Kidney epithelial cell (primary cell): ENCODE measurements around the gene SORCS2. TPM values are rescaled to one million over a fixed set of nuclear protein-coding genes. Genes with fewer than 3 reads are reported as not detected.

Source experiments
- DNase-seq: peaks from one replicate; pipeline ENCODE4 v3.0.0-alpha.2; 2010; ENCODE audit warnings: low read depth
- H3K27me3 ChIP-seq: 2 replicates; pipeline ENCODE4 v1.6.0; 2011; ENCODE audit warnings: low read length; ENCODE audit not compliant: control insufficient read depth, insufficient read depth
- H3K36me3 ChIP-seq: 2 replicates; pipeline ENCODE4 v1.5.1; 2011; ENCODE audit warnings: low read length; ENCODE audit not compliant: control insufficient read depth, insufficient read depth
- H3K4me3 ChIP-seq: 2 replicates; pipeline ENCODE4 v1.5.1; 2011; ENCODE audit warnings: low read depth, mild to moderate bottlenecking, control low read depth, low read length
- total RNA-seq: library from RNA; depleted of rRNA; stranded (reverse); fragments of >200 nt; gene quantifications from 2 replicates; pipeline ENCODE4 v1.2.3, GENCODE V29; 2015
- TF ChIP-seq, protein P1 (sequence below): IDR thresholded peaks from 2 replicates; pipeline ENCODE4 v1.5.1; 2011; ENCODE audit warnings: mild to moderate bottlenecking, moderate library complexity, low read length, control low read depth, inconsistent platforms; ENCODE audit not compliant: insufficient read depth, poor library complexity, severe bottlenecking

SORCS2 gene
- total RNA-seq, 1 donor from 2014 or later = 1.4 TPM

- H3K36me3 ChIP-seq = no peaks in the 10 kb centered on the region
- DNase-seq = no peak
- H3K27me3 ChIP-seq = peaks cover 13% of the 10 kb centered on the region
- TF ChIP-seq, protein P1, sequence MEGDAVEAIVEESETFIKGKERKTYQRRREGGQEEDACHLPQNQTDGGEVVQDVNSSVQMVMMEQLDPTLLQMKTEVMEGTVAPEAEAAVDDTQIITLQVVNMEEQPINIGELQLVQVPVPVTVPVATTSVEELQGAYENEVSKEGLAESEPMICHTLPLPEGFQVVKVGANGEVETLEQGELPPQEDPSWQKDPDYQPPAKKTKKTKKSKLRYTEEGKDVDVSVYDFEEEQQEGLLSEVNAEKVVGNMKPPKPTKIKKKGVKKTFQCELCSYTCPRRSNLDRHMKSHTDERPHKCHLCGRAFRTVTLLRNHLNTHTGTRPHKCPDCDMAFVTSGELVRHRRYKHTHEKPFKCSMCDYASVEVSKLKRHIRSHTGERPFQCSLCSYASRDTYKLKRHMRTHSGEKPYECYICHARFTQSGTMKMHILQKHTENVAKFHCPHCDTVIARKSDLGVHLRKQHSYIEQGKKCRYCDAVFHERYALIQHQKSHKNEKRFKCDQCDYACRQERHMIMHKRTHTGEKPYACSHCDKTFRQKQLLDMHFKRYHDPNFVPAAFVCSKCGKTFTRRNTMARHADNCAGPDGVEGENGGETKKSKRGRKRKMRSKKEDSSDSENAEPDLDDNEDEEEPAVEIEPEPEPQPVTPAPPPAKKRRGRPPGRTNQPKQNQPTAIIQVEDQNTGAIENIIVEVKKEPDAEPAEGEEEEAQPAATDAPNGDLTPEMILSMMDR = no peak
- no peak overlapping the region for H3K4me3 ChIP-seq
These were observed 482.8 kb downstream of the SORCS2 start for GRCh38 chr4:7675136-7675535.

- TF ChIP-seq, protein P1 = no peak
- no peak for DNase-seq
- no peaks in the 10 kb centered on the region for H3K36me3 ChIP-seq
- H3K27me3 ChIP-seq = peaks cover 11% of the 10 kb centered on the region
- no peak overlapping the region for H3K4me3 ChIP-seq
These were observed 483.4 kb downstream of the SORCS2 start for GRCh38 chr4:7675612-7676320.

GRCh38 chr4:7676398-7676922 lies 484.1 kb downstream of the SORCS2 start:
- Histone ChIP-seq H3K36me3 (no peaks in the 10 kb centered on the region), H3K27me3 (peaks cover 11% of the 10 kb centered on the region), H3K4me3 (no peak overlapping the region)
- TF ChIP-seq, protein P1 = no peak
- DNase-seq = no peak

- Histone ChIP-seq H3K4me3 (no peak overlapping the region), H3K36me3 (no peaks in the 10 kb centered on the region), H3K27me3 (peaks cover 11% of the 10 kb centered on the region)
- TF ChIP-seq, protein P1 = no peak
- no peak for DNase-seq
These were observed 484.7 kb downstream of the SORCS2 start for GRCh38 chr4:7677086-7677485.

GRCh38 chr4:7677799-7678301 lies 485.5 kb downstream of the SORCS2 start:
- Histone ChIP-seq H3K27me3 (peaks cover 11% of the 10 kb centered on the region), H3K4me3 (no peak overlapping the region), H3K36me3 (no peaks in the 10 kb centered on the region)
- no peak for DNase-seq
- TF ChIP-seq, protein P1 = no peak
